GM12891 (cell line): Measurements from ENCODE around the gene ARHGAP26.

ENCODE experiments used
- PAX5 ChIP-seq: IDR thresholded peaks from 2 replicates; pipeline ENCODE4 v1.6.1; 2011; ENCODE audit warnings: low read length, moderate library complexity, mild to moderate bottlenecking; ENCODE audit not compliant: insufficient read depth, severe bottlenecking
- POLR2A ChIP-seq: IDR thresholded peaks from 2 replicates; pipeline ENCODE4 v1.6.1; 2011; ENCODE audit warnings: low read depth, low read length, control low read depth
- POLR2AphosphoS5 ChIP-seq: IDR thresholded peaks from 2 replicates; pipeline ENCODE4 v1.6.1; 2011; ENCODE audit warnings: low read depth, low read length, control low read depth
- SPI1 ChIP-seq: IDR thresholded peaks from 2 replicates; pipeline ENCODE4 v1.6.1; 2011; ENCODE audit warnings: low read depth, low read length, control low read depth
- TAF1 ChIP-seq: IDR thresholded peaks from 2 replicates; pipeline ENCODE4 v1.6.1; 2011; ENCODE audit warnings: low read depth, low read length, control low read depth

DNA sequence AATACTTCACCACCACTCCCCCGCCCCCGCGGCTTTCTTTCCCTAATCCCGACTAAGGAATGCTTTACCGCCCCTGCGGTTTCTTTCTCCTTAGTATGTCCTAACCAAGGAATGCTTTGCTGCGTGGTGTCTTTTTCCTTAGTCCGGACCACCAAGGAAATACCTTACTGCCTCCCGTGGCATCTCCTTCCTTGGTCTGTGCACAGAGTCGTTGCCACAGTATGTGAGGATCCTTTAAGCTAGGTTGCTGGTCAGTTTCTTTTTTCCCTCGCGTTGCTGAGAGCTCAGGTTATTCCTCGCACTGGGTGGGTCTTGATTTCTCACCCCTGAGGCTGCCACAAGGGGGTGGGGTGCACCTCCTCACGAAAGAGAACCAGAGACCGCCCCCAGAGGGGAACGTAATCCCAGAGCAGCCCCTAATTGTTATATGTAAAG is 323.9 kb downstream of the ARHGAP26 start:
- no peak for TF ChIP-seq POLR2AphosphoS5
- TF ChIP-seq SPI1, result no peak
- no peak for TF ChIP-seq POLR2A
- TF ChIP-seq PAX5, result no peak
- TF ChIP-seq TAF1, result no peak
